ENCODE measurements around the gene NPHS1. TPM values are rescaled to one million over a fixed set of nuclear protein-coding genes. Genes with fewer than 3 reads are reported as not detected.

The NPHS1 gene
- total and polyA plus RNA-seq, 2 donors (not counting 1 experiment from before 2014, with no cell fraction given): not detected

DNA sequence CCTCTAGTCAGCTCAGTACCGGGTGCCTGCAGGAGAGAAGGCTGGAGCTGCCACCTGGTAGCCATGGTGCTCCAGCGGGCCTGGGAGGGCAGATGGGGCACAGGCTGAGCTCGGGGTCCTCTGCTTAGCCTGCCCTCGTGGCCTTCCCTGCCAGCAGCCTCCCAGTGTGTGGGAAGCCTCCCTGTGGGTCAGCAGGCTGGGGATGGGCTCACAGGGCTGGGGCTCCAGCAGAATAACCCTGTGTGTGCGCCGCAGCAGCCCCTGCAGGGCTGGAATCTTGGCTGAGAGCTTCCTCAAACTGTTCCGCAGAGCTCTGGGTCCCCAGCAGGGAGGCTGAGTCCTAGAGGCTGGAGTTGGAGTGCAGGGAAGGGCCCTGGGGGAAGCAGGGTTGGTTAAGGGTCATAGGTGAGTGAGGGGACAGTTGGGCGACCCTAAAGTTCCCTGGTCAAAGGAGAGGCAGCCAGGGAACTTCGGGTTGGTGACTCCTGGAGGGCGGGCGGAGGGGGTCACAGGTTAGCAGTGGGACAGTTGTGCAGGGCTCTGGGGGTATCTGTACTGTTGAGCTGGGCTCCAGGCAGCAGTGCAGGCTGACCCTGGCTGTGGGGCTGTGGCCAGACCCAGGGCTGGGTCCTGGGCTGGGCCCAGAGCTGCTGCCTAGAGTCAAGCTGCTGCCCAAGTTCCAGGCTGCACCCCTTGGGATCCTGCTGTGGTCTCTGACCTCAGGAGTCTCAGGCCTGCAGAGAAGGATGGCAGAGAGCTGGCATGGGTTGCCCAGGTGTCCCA, 62.9 kb downstream of the NPHS1 start:
- H3K9ac ChIP-seq (ENCODE audit: insufficient read depth, low read length): no peak overlapping the region
- no peak overlapping the region for H2AFZ ChIP-seq (ENCODE audit: low read length)
- no peaks in the 10 kb centered on the region for H4K20me1 ChIP-seq (ENCODE audit: control insufficient read depth, extremely low read depth, insufficient read depth, low read length)
- no peak overlapping the region for H3K4me3 ChIP-seq (replicated peaks in 1 of 4; ENCODE audit: control extremely low read depth in 1 of 4, insufficient read depth in 1 of 4, low read depth in 3 of 4, low read length in 4 of 4)
- H3K79me2 ChIP-seq (ENCODE audit: control insufficient read depth, insufficient read depth, low read length): no peaks in the 10 kb centered on the region
- DNase-seq (ENCODE audit: low read depth in 2 of 2): no peak
- no peak overlapping the region for H3K4me2 ChIP-seq (ENCODE audit: extremely low read depth, insufficient read depth, low read length)
- H3K27me3 ChIP-seq (ENCODE audit: control insufficient read depth, insufficient read depth, low read length): no peaks in the 10 kb centered on the region
- peaks cover 3% of the 10 kb centered on the region for H3K4me1 ChIP-seq (ENCODE audit: control insufficient read depth, extremely low read depth, insufficient read depth, low read length)
- no peak overlapping the region for H3K27ac ChIP-seq (ENCODE audit: insufficient read depth, low read length)
- no peaks in the 10 kb centered on the region for H3K9me3 ChIP-seq (ENCODE audit: control insufficient read depth, insufficient read depth, low read depth, low read length)
- H3K36me3 ChIP-seq (ENCODE audit: control insufficient read depth, insufficient read depth, low read length): peaks cover 2% of the 10 kb centered on the region
- no peak for TF ChIP-seq EZH2 (IDR thresholded peaks at IDR 0.05; ENCODE audit: low read length, missing control alignments)
- TF ChIP-seq CTCF (conservative IDR thresholded peaks at IDR 0.05 in 1 of 2, IDR thresholded peaks at IDR 0.05 in 1 of 2; ENCODE audit: low read depth in 1 of 2, low read length in 2 of 2): no peak

DNA sequence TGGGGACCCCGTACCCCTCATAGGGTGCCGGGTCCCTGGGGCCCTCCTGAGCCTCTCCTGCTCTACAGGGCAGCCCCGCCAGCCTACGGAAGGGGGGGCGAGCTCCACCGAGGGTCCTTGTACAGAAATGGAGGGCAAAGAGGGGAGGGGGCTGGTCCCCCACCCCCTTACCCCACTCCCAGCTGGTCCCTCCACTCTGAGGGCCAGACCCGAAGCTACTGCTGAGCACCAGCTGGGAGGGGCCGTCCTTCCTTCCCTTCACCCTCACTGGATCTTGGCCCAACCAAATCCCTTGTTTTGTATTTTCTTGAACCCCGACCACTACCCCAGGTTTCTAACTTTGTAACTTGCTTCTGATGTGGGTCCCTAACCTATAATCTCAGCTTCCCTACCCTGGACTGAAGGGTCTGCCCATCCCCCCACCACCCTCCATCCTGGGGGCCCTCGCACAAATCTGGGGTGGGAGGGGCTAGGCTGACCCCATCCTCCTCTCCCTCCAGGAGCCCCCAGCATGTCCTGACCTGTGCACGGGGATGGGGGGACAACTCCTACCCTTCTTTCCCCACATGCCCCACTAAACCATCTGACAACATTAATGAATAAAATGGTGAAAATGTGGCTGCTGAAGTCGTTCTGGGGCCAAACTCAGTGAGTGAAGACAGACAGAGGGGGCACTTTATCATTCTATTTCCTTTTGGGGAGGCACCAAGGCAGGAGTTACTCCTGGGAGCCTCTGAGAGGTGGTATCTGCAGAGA, 63.9 kb downstream of the NPHS1 start:
- no peaks in the 10 kb centered on the region for H3K27me3 ChIP-seq (ENCODE audit: control insufficient read depth, insufficient read depth, low read length)
- H3K36me3 ChIP-seq (ENCODE audit: control insufficient read depth, insufficient read depth, low read length): peaks cover 4% of the 10 kb centered on the region
- H3K4me1 ChIP-seq (ENCODE audit: control insufficient read depth, extremely low read depth, insufficient read depth, low read length): peaks cover 3% of the 10 kb centered on the region
- TF ChIP-seq CTCF (conservative IDR thresholded peaks at IDR 0.05 in 1 of 2, IDR thresholded peaks at IDR 0.05 in 1 of 2; ENCODE audit: low read depth in 1 of 2, low read length in 2 of 2): no peak
- no peak for TF ChIP-seq EZH2 (IDR thresholded peaks at IDR 0.05; ENCODE audit: low read length, missing control alignments)
- H2AFZ ChIP-seq (ENCODE audit: low read length): no peak overlapping the region
- no peaks in the 10 kb centered on the region for H3K9me3 ChIP-seq (ENCODE audit: control insufficient read depth, insufficient read depth, low read depth, low read length)
- H3K4me3 ChIP-seq (replicated peaks in 1 of 4; ENCODE audit: control extremely low read depth in 1 of 4, insufficient read depth in 1 of 4, low read depth in 3 of 4, low read length in 4 of 4): no peak overlapping the region
- H3K27ac ChIP-seq (ENCODE audit: insufficient read depth, low read length): no peak overlapping the region
- no peaks in the 10 kb centered on the region for H4K20me1 ChIP-seq (ENCODE audit: control insufficient read depth, extremely low read depth, insufficient read depth, low read length)
- H3K79me2 ChIP-seq (ENCODE audit: control insufficient read depth, insufficient read depth, low read length): no peaks in the 10 kb centered on the region
- no peak overlapping the region for H3K9ac ChIP-seq (ENCODE audit: insufficient read depth, low read length)
- no peak for DNase-seq (ENCODE audit: low read depth in 2 of 2)
- H3K4me2 ChIP-seq (ENCODE audit: extremely low read depth, insufficient read depth, low read length): no peak overlapping the region

DNA sequence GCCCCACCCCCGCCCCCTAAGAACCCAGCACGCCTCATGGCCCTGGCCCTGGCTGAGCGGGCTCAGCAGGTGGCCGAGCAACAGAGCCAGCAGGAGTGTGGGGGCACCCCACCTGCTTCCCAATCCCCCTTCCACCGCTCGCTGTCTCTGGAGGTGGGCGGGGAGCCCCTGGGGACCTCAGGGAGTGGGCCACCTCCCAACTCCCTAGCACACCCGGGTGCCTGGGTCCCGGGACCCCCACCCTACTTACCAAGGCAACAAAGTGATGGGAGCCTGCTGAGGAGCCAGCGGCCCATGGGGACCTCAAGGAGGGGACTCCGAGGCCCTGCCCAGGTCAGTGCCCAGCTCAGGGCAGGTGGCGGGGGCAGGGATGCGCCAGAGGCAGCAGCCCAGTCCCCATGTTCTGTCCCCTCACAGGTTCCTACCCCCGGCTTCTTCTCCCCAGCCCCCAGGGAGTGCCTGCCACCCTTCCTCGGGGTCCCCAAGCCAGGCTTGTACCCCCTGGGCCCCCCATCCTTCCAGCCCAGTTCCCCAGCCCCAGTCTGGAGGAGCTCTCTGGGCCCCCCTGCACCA, 65.0 kb downstream of the NPHS1 start:
- H3K4me2 ChIP-seq (ENCODE audit: extremely low read depth, insufficient read depth, low read length): no peak overlapping the region
- no peak overlapping the region for H3K9ac ChIP-seq (ENCODE audit: insufficient read depth, low read length)
- no peaks in the 10 kb centered on the region for H3K27me3 ChIP-seq (ENCODE audit: control insufficient read depth, insufficient read depth, low read length)
- H4K20me1 ChIP-seq (ENCODE audit: control insufficient read depth, extremely low read depth, insufficient read depth, low read length): no peaks in the 10 kb centered on the region
- peaks cover 6% of the 10 kb centered on the region for H3K36me3 ChIP-seq (ENCODE audit: control insufficient read depth, insufficient read depth, low read length)
- DNase-seq (ENCODE audit: low read depth in 2 of 2): no peak
- H2AFZ ChIP-seq (ENCODE audit: low read length): no peak overlapping the region
- H3K9me3 ChIP-seq (ENCODE audit: control insufficient read depth, insufficient read depth, low read depth, low read length): no peaks in the 10 kb centered on the region
- H3K4me1 ChIP-seq (ENCODE audit: control insufficient read depth, extremely low read depth, insufficient read depth, low read length): no peaks in the 10 kb centered on the region
- no peak for TF ChIP-seq CTCF (conservative IDR thresholded peaks at IDR 0.05 in 1 of 2, IDR thresholded peaks at IDR 0.05 in 1 of 2; ENCODE audit: low read depth in 1 of 2, low read length in 2 of 2)
- no peak for TF ChIP-seq EZH2 (IDR thresholded peaks at IDR 0.05; ENCODE audit: low read length, missing control alignments)
- no peak overlapping the region for H3K27ac ChIP-seq (ENCODE audit: insufficient read depth, low read length)
- H3K4me3 ChIP-seq (replicated peaks in 1 of 4; ENCODE audit: control extremely low read depth in 1 of 4, insufficient read depth in 1 of 4, low read depth in 3 of 4, low read length in 4 of 4): no peak overlapping the region
- no peaks in the 10 kb centered on the region for H3K79me2 ChIP-seq (ENCODE audit: control insufficient read depth, insufficient read depth, low read length)
